Measurements from ENCODE around the gene OBSL1. TPM values are rescaled to one million over a fixed set of nuclear protein-coding genes. Genes with fewer than 3 reads are reported as not detected.

The OBSL1 gene
- total RNA-seq, 2 donors from 2014 or later = 0.84 to 1.1 TPM

DNA sequence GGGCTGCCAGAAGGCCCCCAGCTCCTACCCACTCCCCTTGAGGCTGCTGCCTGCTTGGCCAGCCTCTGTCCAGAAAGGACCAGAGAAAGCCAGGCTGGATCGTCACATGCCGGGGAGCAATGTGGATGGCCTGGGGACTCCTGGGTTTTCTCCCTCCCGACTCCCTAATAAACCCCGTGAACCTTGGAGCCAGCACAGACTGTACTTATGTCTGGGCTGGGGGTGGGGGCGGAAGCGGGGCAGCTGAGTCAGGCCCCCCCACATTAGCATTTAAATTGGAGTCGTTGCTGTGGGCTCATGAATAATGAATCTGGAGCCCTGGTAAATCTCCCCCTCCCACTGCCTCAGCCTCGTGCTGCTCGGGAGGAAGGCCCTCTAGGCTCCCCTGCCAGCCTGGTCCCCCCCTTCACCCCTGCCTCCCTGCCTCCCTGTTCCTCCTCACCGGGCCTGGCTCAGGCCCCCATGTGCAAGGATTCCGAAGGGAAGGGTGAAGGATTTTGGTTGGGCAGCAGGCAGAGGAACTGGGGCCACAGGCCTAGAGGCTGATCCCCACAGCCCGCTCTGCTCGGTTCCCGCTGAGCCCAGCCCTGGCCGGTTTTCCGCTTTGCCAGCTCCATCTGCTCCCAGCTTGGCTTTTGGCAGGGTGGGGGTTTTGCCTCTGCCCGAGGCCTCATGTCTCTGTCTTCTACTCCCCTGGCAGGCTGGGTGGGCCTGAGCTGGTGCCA lies 64.4 kb downstream of the OBSL1 start:
- H3K4me1 Mint-ChIP-seq = peaks cover 18% of the 10 kb centered on the region
- ATAC-seq (replicated peaks) = no peak

DNA sequence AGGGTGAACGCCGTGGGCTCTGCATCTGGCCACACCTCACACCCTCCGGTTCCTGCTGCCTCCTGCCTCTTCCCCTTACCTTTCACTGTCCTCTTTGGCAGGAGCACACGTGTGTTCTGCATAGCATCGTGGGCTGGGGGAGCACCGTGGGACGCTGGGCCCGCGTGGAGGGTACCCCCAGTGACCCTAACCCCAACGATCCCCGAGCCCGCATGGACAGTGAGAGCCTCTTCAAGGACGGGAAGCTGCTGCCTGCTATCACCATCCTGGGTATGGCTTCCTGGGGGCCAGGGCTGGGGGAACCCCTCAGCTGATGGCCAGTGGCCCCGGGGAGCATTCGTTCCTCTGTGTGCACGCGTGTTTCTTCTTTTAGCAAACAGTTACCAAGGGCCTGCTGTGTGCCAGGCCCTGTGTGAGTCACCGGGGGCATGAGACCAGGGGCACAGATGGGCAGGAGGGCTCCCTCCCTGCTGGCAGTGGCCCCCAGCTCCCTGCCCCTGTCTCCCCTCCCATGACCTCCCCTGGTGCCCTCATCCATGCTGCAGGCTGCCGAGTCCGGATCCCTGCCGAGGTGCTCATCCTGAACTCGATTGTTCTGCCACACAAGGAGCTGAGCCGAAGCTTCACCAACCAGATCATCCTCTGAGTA lies 65.1 kb downstream of the OBSL1 start:
- H3K9me3 Mint-ChIP-seq = no peaks in the 10 kb centered on the region
- H3K27me3 Mint-ChIP-seq = peaks cover 22% of the 10 kb centered on the region
- peaks cover 67% of the 10 kb centered on the region for H3K36me3 Mint-ChIP-seq (ENCODE audit: low read depth)
- H3K4me3 Mint-ChIP-seq = no peak overlapping the region
- ATAC-seq (replicated peaks) = no peak
- H3K27ac Mint-ChIP-seq = no peak overlapping the region
- H3K4me1 Mint-ChIP-seq = peaks cover 21% of the 10 kb centered on the region

More for the DNA sequence above, 64.4 kb downstream of the OBSL1 start:
- Mint-ChIP-seq H3K4me3 (no peak overlapping the region), H3K27me3 (peaks cover 27% of the 10 kb centered on the region), H3K27ac (no peak overlapping the region), H3K36me3 (ENCODE audit: low read depth) (peaks cover 60% of the 10 kb centered on the region), H3K9me3 (no peaks in the 10 kb centered on the region)

DNA sequence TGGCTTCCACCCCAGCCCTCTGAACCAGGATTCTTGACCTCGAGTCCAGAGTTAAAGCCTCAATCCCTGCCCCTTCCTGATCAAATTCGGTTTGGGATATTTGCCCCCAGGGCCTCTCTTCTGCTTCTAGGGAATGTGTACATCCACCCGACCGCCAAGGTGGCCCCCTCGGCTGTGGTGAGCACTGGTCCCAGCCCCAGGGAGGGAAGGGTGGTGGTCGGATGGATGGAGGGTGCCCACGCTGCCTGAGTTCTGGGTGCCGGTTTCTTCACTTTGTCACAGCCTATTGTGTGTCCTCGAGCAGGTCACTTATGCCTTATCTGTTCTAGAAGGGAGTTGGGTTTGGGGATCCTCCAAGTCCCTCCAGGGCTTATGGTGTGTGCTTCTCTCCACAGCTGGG lies 65.8 kb downstream of the OBSL1 start:
- Mint-ChIP-seq H3K4me3 (no peak overlapping the region), H3K36me3 (ENCODE audit: low read depth) (peaks cover 71% of the 10 kb centered on the region), H3K27ac (no peak overlapping the region), H3K9me3 (no peaks in the 10 kb centered on the region), H3K27me3 (peaks cover 15% of the 10 kb centered on the region), H3K4me1 (peaks cover 21% of the 10 kb centered on the region)
- no peak for ATAC-seq (replicated peaks)

DNA sequence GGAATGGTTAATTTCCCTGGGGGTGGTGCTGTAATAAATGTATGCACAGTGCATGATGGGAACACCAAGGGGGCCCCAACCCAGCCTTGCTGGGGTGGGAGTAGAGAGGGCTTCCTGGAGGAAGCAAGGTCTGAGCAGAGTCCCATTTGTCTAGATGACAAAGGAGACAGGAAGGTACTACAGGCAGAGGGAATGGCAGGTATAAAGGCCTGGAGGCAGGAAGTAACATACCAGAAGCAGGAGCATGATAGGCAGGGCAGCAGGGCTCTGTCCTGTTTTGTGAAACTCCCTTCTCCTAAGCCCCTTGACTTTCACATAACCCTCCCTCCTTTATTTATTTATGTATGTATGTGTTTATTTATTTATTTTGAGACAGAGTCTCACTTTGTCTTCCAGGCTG lies 68.7 kb downstream of the OBSL1 start:
- peaks cover 77% of the 10 kb centered on the region for H3K36me3 Mint-ChIP-seq (ENCODE audit: low read depth)
- no peak overlapping the region for H3K4me3 Mint-ChIP-seq
- ATAC-seq (replicated peaks) = no peak
- H3K4me1 Mint-ChIP-seq = peaks cover 24% of the 10 kb centered on the region
- H3K27me3 Mint-ChIP-seq = peaks cover 4% of the 10 kb centered on the region
- H3K27ac Mint-ChIP-seq = no peak overlapping the region
- H3K9me3 Mint-ChIP-seq = no peaks in the 10 kb centered on the region

DNA sequence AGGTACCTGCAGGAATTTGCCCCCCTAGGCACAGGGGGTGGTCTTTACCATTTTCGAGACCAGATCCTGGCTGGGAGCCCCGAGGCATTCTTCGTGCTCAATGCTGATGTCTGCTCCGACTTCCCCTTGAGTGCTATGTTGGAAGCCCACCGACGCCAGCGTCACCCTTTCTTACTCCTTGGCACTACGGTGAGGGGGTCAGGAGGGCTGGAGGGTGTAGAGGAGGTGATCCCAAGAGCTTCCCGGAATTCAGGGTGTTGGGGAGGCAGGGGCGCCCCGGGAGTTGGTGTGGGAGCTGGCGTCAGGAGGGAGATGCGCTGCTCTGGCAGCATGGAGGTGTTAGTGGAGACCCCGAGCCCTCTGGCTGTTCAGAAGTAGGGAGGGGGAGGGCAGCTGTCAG lies 69.5 kb downstream of the OBSL1 start:
- peaks cover 5% of the 10 kb centered on the region for H3K27me3 Mint-ChIP-seq
- H3K27ac Mint-ChIP-seq = no peak overlapping the region
- H3K4me3 Mint-ChIP-seq = no peak overlapping the region
- ATAC-seq (replicated peaks) = no peak
- H3K4me1 Mint-ChIP-seq = peaks cover 24% of the 10 kb centered on the region
- no peaks in the 10 kb centered on the region for H3K9me3 Mint-ChIP-seq
- H3K36me3 Mint-ChIP-seq (ENCODE audit: low read depth) = peaks cover 70% of the 10 kb centered on the region

Other genes starting within 250 kb of the OBSL1 start
- not detected for gene RESP18, start 238.8 kb downstream of the OBSL1 start, total RNA-seq
- gene DNPEP, start 183.6 kb downstream of the OBSL1 start, total RNA-seq = 10 to 100 TPM; 80.9 to 99.6 TPM
- gene DES, start 153.2 kb downstream of the OBSL1 start, total RNA-seq = not detected
- gene SPEG, start 136.7 kb downstream of the OBSL1 start, total RNA-seq = 1 to 10 TPM in 1 of 2 donors, under 1 TPM in 1; 0.79 to 1.7 TPM
- gene GMPPA, start 72.6 kb downstream of the OBSL1 start, total RNA-seq = 10 to 100 TPM; 31.7 to 36.3 TPM
- under 1 TPM in 1 of 2 donors, not detected in 1; 0.56 TPM for gene ASIC4, start 57.1 kb downstream of the OBSL1 start, total RNA-seq
- gene CHPF, start 27.7 kb downstream of the OBSL1 start, total RNA-seq = 10 to 100 TPM; 14.0 to 27.6 TPM
- gene TMEM198, start 27.5 kb downstream of the OBSL1 start, total RNA-seq = 1 to 10 TPM; 3.7 to 5.1 TPM
- gene INHA, start 771 bp upstream of the OBSL1 start, total RNA-seq = not detected
- gene STK11IP, start 26.3 kb upstream of the OBSL1 start, total RNA-seq = 10 to 100 TPM; 28.4 to 31.4 TPM
- gene SLC4A3, start 56.1 kb upstream of the OBSL1 start, total RNA-seq = not detected